ENCODE results near the gene ANKRD66.
"Not testable (repeated sequence)": the region's sequence is repeated elsewhere in the genome, so short reads cannot be mapped to it uniquely, and the experiment has no call there.

Gene ANKRD66

DNA sequence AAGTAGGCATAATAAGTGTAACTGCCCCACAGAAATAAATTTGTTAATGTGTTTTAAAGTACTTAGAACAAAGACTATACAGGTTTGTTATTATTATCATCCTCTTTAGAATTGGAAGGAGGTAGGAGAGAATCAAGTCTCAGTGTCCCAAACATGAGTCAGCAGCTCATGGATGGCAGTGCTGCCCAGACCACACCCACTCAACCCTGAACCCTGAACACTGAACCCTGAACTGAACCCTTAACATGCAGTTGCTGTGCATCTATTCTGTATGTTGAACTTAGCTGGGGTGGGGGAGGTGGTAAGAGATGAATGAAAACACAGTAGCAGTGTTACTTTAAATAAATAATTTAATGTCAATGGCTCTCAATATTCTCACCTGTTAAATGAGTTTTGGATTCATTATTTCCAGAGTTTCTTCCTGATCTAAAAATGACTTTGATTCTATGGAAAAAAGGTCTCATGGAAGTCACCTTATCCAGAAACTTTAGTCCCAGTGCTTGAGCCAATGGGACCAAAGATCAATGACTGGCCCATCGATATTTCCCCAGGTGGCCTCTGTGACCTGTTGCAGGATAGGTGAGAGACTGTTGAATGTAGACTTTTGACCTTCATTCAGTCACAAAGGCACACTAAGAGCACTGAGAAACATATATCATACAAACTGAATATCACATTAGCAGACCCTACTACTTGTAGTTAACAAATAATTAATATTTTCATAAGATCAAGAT, 3.1 kb upstream of the ANKRD66 start:
- Histone ChIP-seq H3K23ac (ENCODE audit: low read depth, low read length, poor library complexity) (no peak overlapping the region), H2BK12ac (ENCODE audit: low read length) (no peak overlapping the region), H3K27ac (replicated peaks; ENCODE audit: low read length) (no peak overlapping the region), H3K4me1 (ENCODE audit: control insufficient read depth in 2 of 2, insufficient read depth in 1 of 2, low read depth in 1 of 2, low read length in 2 of 2) (no peaks in the 10 kb centered on the region), H4K91ac (ENCODE audit: low read depth, low read length, poor library complexity) (no peak overlapping the region), H3K18ac (ENCODE audit: low read length) (no peak overlapping the region), H2BK5ac (ENCODE audit: low read length) (no peak overlapping the region), H3K79me1 (ENCODE audit: low read depth, low read length) (no peaks in the 10 kb centered on the region), H2BK120ac (ENCODE audit: low read depth, low read length) (no peak overlapping the region), H3K4ac (ENCODE audit: low read length) (no peak overlapping the region), H3K9ac (ENCODE audit: low read depth, low read length, poor library complexity) (no peak overlapping the region), H3K27me3 (ENCODE audit: control insufficient read depth in 3 of 3, insufficient read depth in 3 of 3, low read depth in 1 of 3, low read length in 3 of 3) (no peaks in the 10 kb centered on the region), H2BK15ac (ENCODE audit: low read length) (no peak overlapping the region), H2AK5ac (ENCODE audit: low read depth, low read length) (no peak overlapping the region), H3K4me2 (ENCODE audit: insufficient read depth, low read length, poor library complexity, severe bottlenecking) (no peak overlapping the region), H2AFZ (ENCODE audit: low read length) (no peak overlapping the region), H3K14ac (ENCODE audit: low read length) (no peak overlapping the region), H3K36me3 (replicated peaks in 1 of 2; ENCODE audit: control insufficient read depth in 2 of 2, insufficient read depth in 2 of 2, low read length in 2 of 2) (no peaks in the 10 kb centered on the region), H3K9me3 (replicated peaks in 1 of 2; ENCODE audit: control insufficient read depth in 2 of 2, insufficient read depth in 1 of 2, low read depth in 1 of 2, low read length in 2 of 2) (no peaks in the 10 kb centered on the region), H3K4me3 (ENCODE audit: low read length in 2 of 2) (no peak overlapping the region), H4K8ac (ENCODE audit: low read depth, low read length) (no peak overlapping the region)
- WGBS, 2 donors (ENCODE audit: extremely low coverage in 2 of 2, insufficient read length in 2 of 2, insufficient replicate concordance in 1 of 2) = no CpG with 5 or more reads among the region's 1 CpG
- no peak for DNase-seq (ENCODE audit: low spot score)

DNA sequence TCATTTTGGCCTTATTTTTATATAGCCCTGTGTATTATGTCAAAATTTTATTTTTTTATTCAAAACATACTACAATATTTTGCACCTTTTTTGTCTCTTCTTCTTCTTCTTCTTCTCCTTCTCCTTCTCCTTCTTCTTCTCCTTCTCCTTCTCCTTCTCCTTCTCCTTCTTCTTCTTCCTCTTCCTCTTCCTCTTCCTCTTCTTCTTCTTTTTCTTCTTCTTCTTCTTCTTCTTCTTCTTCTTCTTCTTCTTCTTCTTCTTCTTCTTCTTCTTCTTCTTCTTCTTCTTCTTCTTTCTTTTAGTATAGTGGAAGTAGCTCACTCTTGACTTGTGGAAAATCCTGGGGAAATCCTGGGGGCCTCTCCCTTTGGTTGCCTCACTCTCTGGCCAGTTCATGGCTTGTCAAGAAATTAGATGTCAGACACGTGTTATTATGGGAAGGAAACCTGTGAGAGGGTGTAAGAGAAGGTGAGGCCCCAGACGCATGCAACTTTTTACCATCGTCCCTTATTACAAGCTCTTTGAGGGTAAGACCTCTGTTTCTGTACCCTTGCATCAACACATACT, 2.5 kb upstream of the ANKRD66 start:
- not testable (repeated sequence) for H2AK5ac ChIP-seq (ENCODE audit: low read depth, low read length); H3K27me3 ChIP-seq (ENCODE audit: control insufficient read depth in 3 of 3, insufficient read depth in 3 of 3, low read depth in 1 of 3, low read length in 3 of 3); H4K91ac ChIP-seq (ENCODE audit: low read depth, low read length, poor library complexity); H2AFZ ChIP-seq (ENCODE audit: low read length); H3K27ac ChIP-seq (replicated peaks; ENCODE audit: low read length); H3K4ac ChIP-seq (ENCODE audit: low read length); H3K9me3 ChIP-seq (replicated peaks in 1 of 2; ENCODE audit: control insufficient read depth in 2 of 2, insufficient read depth in 1 of 2, low read depth in 1 of 2, low read length in 2 of 2); H3K4me1 ChIP-seq (ENCODE audit: control insufficient read depth in 2 of 2, insufficient read depth in 1 of 2, low read depth in 1 of 2, low read length in 2 of 2); H3K18ac ChIP-seq (ENCODE audit: low read length); H3K4me2 ChIP-seq (ENCODE audit: insufficient read depth, low read length, poor library complexity, severe bottlenecking); H2BK120ac ChIP-seq (ENCODE audit: low read depth, low read length); H4K8ac ChIP-seq (ENCODE audit: low read depth, low read length); H3K9ac ChIP-seq (ENCODE audit: low read depth, low read length, poor library complexity); H3K79me1 ChIP-seq (ENCODE audit: low read depth, low read length); H2BK12ac ChIP-seq (ENCODE audit: low read length); H2BK5ac ChIP-seq (ENCODE audit: low read length); H2BK15ac ChIP-seq (ENCODE audit: low read length); H3K36me3 ChIP-seq (replicated peaks in 1 of 2; ENCODE audit: control insufficient read depth in 2 of 2, insufficient read depth in 2 of 2, low read length in 2 of 2); H3K14ac ChIP-seq (ENCODE audit: low read length); H3K4me3 ChIP-seq (ENCODE audit: low read length in 2 of 2); DNase-seq (ENCODE audit: low spot score); H3K23ac ChIP-seq (ENCODE audit: low read depth, low read length, poor library complexity)
- no CpG with 5 or more reads among the region's 3 CpGs for WGBS, 2 donors (ENCODE audit: extremely low coverage in 2 of 2, insufficient read length in 2 of 2, insufficient replicate concordance in 1 of 2)

DNA sequence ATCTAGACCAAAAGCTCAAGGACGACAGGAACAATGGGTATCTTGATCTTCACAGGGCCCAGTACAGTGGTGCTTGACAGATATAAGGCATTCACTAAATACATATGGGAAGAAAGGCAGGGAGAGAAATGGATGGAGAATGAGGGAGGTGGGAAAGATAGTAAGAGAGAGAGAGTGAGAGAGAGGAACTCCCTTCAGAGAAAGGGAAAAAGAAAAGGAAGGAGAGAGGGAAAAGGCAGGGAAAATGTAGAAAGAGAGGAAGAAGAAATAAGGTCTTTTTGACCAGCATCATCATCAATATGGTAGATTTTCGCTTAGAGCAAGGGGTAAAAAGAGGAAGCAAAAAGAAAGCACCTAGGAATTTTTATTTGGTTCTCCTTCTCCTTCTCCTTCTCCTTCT, 760 bp upstream of the ANKRD66 start:
- Histone ChIP-seq H3K18ac (ENCODE audit: low read length) (no peak overlapping the region), H4K8ac (ENCODE audit: low read depth, low read length) (no peak overlapping the region), H2BK15ac (ENCODE audit: low read length) (no peak overlapping the region), H3K27me3 (ENCODE audit: control insufficient read depth in 3 of 3, insufficient read depth in 3 of 3, low read depth in 1 of 3, low read length in 3 of 3) (no peaks in the 10 kb centered on the region), H3K23ac (ENCODE audit: low read depth, low read length, poor library complexity) (no peak overlapping the region), H2BK12ac (ENCODE audit: low read length) (no peak overlapping the region), H3K36me3 (replicated peaks in 1 of 2; ENCODE audit: control insufficient read depth in 2 of 2, insufficient read depth in 2 of 2, low read length in 2 of 2) (no peaks in the 10 kb centered on the region), H3K79me1 (ENCODE audit: low read depth, low read length) (no peaks in the 10 kb centered on the region), H4K91ac (ENCODE audit: low read depth, low read length, poor library complexity) (no peak overlapping the region), H3K14ac (ENCODE audit: low read length) (no peak overlapping the region), H2BK120ac (ENCODE audit: low read depth, low read length) (no peak overlapping the region), H2BK5ac (ENCODE audit: low read length) (no peak overlapping the region), H3K9me3 (replicated peaks in 1 of 2; ENCODE audit: control insufficient read depth in 2 of 2, insufficient read depth in 1 of 2, low read depth in 1 of 2, low read length in 2 of 2) (peaks cover 0 to 2% of the 10 kb centered on the region in 2 donors), H3K4me2 (ENCODE audit: insufficient read depth, low read length, poor library complexity, severe bottlenecking) (no peak overlapping the region), H3K4ac (ENCODE audit: low read length) (no peak overlapping the region), H3K9ac (ENCODE audit: low read depth, low read length, poor library complexity) (no peak overlapping the region), H2AFZ (ENCODE audit: low read length) (no peak overlapping the region), H3K4me3 (ENCODE audit: low read length in 2 of 2) (no peak overlapping the region), H3K27ac (replicated peaks; ENCODE audit: low read length) (no peak overlapping the region), H3K4me1 (ENCODE audit: control insufficient read depth in 2 of 2, insufficient read depth in 1 of 2, low read depth in 1 of 2, low read length in 2 of 2) (peaks cover 0 to 6% of the 10 kb centered on the region in 2 donors), H2AK5ac (ENCODE audit: low read depth, low read length) (no peak overlapping the region)
- no peak for DNase-seq (ENCODE audit: low spot score)
- no CpG with 5 or more reads among the region's 2 CpGs for WGBS, 2 donors (ENCODE audit: extremely low coverage in 2 of 2, insufficient read length in 2 of 2, insufficient replicate concordance in 1 of 2)

DNA sequence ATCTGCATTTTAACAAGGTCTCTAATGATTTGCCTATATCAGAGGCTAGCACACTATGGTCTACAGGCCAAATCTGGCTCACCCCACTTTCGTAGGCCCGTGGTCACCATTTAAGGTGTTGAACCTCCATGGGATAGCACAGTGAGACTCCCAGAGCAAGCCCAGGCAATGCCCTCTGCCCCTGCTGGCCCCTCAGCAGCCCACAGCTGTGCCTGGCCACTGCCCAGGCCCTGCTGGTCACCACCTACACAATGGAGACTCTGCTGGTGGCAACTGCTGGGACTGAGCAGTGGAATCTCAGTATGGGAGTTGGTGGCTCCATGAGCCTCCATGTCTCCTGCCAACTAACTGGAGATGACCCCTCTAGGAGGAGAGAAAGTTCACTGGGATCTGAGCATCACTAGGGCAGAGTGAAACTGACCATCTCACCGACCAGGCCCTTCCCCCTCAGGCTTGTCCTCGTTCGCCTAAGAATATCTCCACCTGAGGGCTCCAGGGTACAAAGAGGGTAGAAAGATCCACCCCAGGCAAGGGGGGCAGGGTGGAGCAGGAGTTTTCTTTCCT, 2.3 kb downstream of the ANKRD66 start:
- H4K91ac ChIP-seq (ENCODE audit: low read depth, low read length, poor library complexity) = no peak overlapping the region
- H3K27ac ChIP-seq (replicated peaks; ENCODE audit: low read length) = no peak overlapping the region
- H3K9ac ChIP-seq (ENCODE audit: low read depth, low read length, poor library complexity) = no peak overlapping the region
- DNase-seq (ENCODE audit: low spot score) = no peak
- H3K79me1 ChIP-seq (ENCODE audit: low read depth, low read length) = no peaks in the 10 kb centered on the region
- no peak overlapping the region for H2BK5ac ChIP-seq (ENCODE audit: low read length)
- H3K4me1 ChIP-seq (ENCODE audit: control insufficient read depth in 2 of 2, insufficient read depth in 1 of 2, low read depth in 1 of 2, low read length in 2 of 2) = peaks cover 0 to 6% of the 10 kb centered on the region in 2 donors
- H3K4me3 ChIP-seq (ENCODE audit: low read length in 2 of 2) = no peak overlapping the region
- H3K4ac ChIP-seq (ENCODE audit: low read length) = no peak overlapping the region
- no peak overlapping the region for H3K4me2 ChIP-seq (ENCODE audit: insufficient read depth, low read length, poor library complexity, severe bottlenecking)
- H4K8ac ChIP-seq (ENCODE audit: low read depth, low read length) = no peak overlapping the region
- peaks cover 0 to 2% of the 10 kb centered on the region in 2 donors for H3K9me3 ChIP-seq (replicated peaks in 1 of 2; ENCODE audit: control insufficient read depth in 2 of 2, insufficient read depth in 1 of 2, low read depth in 1 of 2, low read length in 2 of 2)
- H3K23ac ChIP-seq (ENCODE audit: low read depth, low read length, poor library complexity) = no peak overlapping the region
- no peak overlapping the region for H2AFZ ChIP-seq (ENCODE audit: low read length)
- no peaks in the 10 kb centered on the region for H3K36me3 ChIP-seq (replicated peaks in 1 of 2; ENCODE audit: control insufficient read depth in 2 of 2, insufficient read depth in 2 of 2, low read length in 2 of 2)
- no peak overlapping the region for H2AK5ac ChIP-seq (ENCODE audit: low read depth, low read length)
- H2BK12ac ChIP-seq (ENCODE audit: low read length) = no peak overlapping the region
- H3K18ac ChIP-seq (ENCODE audit: low read length) = peak overlapping the region; percentile 24
- no CpG with 5 or more reads among the region's 5 CpGs for WGBS, 2 donors (ENCODE audit: extremely low coverage in 2 of 2, insufficient read length in 2 of 2, insufficient replicate concordance in 1 of 2)
- no peak overlapping the region for H3K14ac ChIP-seq (ENCODE audit: low read length)
- no peaks in the 10 kb centered on the region for H3K27me3 ChIP-seq (ENCODE audit: control insufficient read depth in 3 of 3, insufficient read depth in 3 of 3, low read depth in 1 of 3, low read length in 3 of 3)
- no peak overlapping the region for H2BK15ac ChIP-seq (ENCODE audit: low read length)
- H2BK120ac ChIP-seq (ENCODE audit: low read depth, low read length) = no peak overlapping the region

Measured in neuronal stem cell (in vitro differentiated cells).